Mucosa of descending colon (tissue), 3 donors: ENCODE data around the gene SPAAR. TPM values are rescaled to one million over a fixed set of nuclear protein-coding genes. Genes with fewer than 3 reads are reported as not detected.

Source experiments
- ATAC-seq: fragments of 200-7000 bp; cut with Tn5 transposase; one replicate; pipeline ENCODE4 v1.9.1; 2020; ENCODE audit warnings: mild to moderate bottlenecking, moderate library complexity
- DNase-seq, 3 donors: peaks; one replicate each; pipeline ENCODE4 v3.0.0-alpha.2; 2020
- H3K36me3 ChIP-seq: fragments of 200-600 bp; one replicate; pipeline ENCODE4 v1.8.0; 2021; ENCODE audit warnings: low read depth, mild to moderate bottlenecking
- H3K4me1 ChIP-seq: fragments of 200-600 bp; one replicate; pipeline ENCODE4 v1.8.0; 2021; ENCODE audit warnings: low read depth, mild to moderate bottlenecking
- H3K4me3 ChIP-seq: fragments of 200-600 bp; one replicate; pipeline ENCODE4 v1.8.0; 2021; ENCODE audit warnings: mild to moderate bottlenecking
- H3K9me3 ChIP-seq: fragments of 200-600 bp; one replicate; pipeline ENCODE4 v1.8.0; 2021; ENCODE audit warnings: mild to moderate bottlenecking
- intact Hi-C, 2 donors: fragments of 100-400 bp; cut with DNase I in 1 of 2; cut with micrococcal nuclease in 1 of 2; formaldehyde crosslinking; loops; one replicate each; pipeline versions ENCODE4 v1.11.0 to v1.11.1; 2022; cut with DNase I, micrococcal nuclease
- total RNA-seq, 3 donors: library from RNA; stranded (reverse); fragmentation: NEBNext Ultra II Directional in 2 of 3; extraction: Animal tissue kit (Norgen Biotek cat#: 25700) in 2 of 3; gene quantifications; one replicate each; pipeline versions ENCODE4 v1.2.1 to v1.2.4, GENCODE V29; 2021 to 2023
- TF ChIP-seq, protein P1 (sequence below): fragments of 200-600 bp; IDR thresholded peaks from one replicate; pipeline ENCODE4 v1.8.0; 2022; ENCODE audit warnings: antibody characterized with exemption, mild to moderate bottlenecking
- donor health status: DM: no; HTN: no; CAD: no; lungs with moderate emphysema.
- donor health status: DM: no; HTN: no; CAD: no.
- donor health status: DM: no; HTN: yes; CAD: no.

Gene SPAAR
- total RNA-seq, 3 donors from 2014 or later = 2.0 to 2.9 (median 2.0) TPM

DNA sequence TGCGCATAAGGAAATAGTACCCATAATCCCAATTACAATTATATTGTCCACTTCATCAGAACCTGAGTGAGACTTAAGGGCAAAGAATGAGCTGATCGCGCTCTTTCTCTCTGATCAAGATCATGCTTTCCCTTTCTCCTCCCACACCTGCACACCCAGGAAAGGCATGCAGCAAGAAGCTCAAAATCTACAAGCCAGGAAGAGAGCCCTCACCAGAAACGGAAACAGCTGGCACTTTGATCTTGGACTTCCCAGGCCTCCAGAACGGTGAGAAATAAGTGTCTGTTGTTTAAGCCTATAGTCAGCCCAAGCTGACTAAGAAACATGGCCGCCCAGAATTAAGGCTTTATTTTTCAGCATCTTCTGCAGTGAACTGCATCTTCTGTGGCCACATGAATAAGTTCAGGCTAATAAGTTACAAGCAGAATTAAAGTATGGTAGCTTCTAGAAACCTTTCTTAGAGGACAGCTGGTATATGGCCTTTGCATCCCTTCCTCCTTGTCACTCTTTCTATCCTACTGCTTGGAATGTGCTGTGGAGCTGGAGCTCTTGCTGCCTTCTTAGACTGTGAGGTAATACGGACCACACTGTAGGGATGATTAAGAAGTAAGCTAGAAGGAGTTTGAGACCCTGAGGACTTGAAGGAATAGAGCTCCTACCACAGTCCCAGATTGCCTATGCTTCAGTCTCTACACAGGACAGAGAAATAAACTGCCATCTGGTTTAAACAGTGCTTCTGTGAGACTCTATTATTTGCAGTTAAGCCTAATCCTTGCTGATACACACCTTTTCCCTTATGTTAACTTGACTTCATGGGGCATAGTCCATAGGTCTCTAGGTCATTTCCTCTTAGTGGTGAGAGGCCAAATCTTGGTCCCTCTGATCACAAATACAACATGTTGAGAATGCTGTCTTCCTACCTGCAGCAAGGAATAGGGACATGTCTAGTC, 31.4 kb downstream of the SPAAR start:
- H3K36me3 ChIP-seq = no peaks in the 10 kb centered on the region
- TF ChIP-seq, protein P1, sequence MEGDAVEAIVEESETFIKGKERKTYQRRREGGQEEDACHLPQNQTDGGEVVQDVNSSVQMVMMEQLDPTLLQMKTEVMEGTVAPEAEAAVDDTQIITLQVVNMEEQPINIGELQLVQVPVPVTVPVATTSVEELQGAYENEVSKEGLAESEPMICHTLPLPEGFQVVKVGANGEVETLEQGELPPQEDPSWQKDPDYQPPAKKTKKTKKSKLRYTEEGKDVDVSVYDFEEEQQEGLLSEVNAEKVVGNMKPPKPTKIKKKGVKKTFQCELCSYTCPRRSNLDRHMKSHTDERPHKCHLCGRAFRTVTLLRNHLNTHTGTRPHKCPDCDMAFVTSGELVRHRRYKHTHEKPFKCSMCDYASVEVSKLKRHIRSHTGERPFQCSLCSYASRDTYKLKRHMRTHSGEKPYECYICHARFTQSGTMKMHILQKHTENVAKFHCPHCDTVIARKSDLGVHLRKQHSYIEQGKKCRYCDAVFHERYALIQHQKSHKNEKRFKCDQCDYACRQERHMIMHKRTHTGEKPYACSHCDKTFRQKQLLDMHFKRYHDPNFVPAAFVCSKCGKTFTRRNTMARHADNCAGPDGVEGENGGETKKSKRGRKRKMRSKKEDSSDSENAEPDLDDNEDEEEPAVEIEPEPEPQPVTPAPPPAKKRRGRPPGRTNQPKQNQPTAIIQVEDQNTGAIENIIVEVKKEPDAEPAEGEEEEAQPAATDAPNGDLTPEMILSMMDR = no peak
- intact Hi-C loops = no loop called here
- ATAC-seq = peak; percentile 64
- H3K9me3 ChIP-seq = no peaks in the 10 kb centered on the region
- H3K4me1 ChIP-seq = peaks cover 22% of the 10 kb centered on the region
- DNase-seq = no peak
- no peak overlapping the region for H3K4me3 ChIP-seq

DNA sequence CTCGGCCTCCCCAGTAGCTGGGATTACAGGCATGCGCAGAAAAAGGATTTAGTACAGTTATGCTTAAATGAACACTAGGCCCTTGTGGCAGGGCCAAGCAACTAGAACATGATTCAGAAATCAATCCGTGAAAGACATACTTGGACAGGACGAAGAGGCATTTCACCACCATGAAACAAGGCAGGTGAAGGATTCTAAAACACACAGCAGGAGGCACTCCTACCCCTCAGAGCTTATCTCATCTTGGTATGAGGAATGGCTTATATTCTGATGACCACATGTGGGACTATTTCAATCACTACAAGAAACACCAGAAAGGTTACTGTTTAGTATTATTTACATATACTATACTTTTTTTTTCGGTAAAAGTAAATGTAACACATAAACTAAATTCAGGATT, 33.0 kb downstream of the SPAAR start:
- no peak for ATAC-seq
- H3K4me1 ChIP-seq = peaks cover 26% of the 10 kb centered on the region
- TF ChIP-seq, protein P1 = no peak
- H3K4me3 ChIP-seq = no peak overlapping the region
- intact Hi-C loops = no loop called here
- DNase-seq = no peak
- H3K9me3 ChIP-seq = no peaks in the 10 kb centered on the region
- H3K36me3 ChIP-seq = no peaks in the 10 kb centered on the region

DNA sequence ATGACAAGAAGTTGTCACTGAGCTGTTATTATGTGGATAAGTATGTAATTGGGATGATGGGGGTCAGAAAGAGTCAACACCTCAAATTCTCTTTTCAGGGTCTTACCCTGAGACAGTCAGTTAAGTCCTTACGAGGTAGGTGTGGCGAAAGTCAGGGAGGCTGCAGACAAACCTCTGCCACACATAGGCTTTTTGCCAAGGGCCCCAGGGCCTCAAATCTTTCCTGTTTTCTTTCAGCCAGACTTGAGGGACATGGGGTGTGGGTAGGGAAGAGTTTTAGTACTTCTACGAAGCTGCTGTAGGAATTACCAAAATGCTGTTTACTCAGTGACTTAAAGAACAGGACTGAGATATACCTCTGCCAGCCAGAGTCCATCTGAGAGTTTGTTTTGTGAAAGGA, 34.9 kb downstream of the SPAAR start:
- ATAC-seq (peak; percentile 15), DNase-seq (peak in 1 of 3 donors; percentile 56)
- Histone ChIP-seq H3K4me1 (peaks cover 26% of the 10 kb centered on the region), H3K9me3 (no peaks in the 10 kb centered on the region), H3K4me3 (no peak overlapping the region), H3K36me3 (no peaks in the 10 kb centered on the region)
- TF ChIP-seq, protein P1 = no peak
- intact Hi-C loops = no loop called here

DNA sequence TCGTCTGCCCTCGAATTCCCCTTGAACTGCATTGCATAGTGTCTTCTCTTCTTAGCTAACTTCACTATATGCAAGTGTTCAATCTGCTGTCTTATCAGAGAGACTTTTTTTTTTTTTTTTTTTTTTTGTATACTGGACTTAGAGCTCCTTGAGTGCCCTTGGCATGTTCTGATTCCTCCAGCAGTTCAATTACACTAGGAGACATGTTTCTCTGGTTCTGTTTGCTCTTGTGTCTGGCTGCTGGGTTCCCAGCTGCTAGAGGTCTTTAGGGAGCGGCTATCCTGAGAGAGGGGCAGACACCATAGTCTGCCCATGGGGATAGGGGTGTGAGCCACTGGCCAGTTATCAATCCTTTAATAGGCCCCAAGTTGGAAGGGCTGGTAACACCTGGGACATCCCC, 35.6 kb downstream of the SPAAR start:
- no peaks in the 10 kb centered on the region for H3K36me3 ChIP-seq
- H3K4me1 ChIP-seq = peaks cover 32% of the 10 kb centered on the region
- H3K9me3 ChIP-seq = no peaks in the 10 kb centered on the region
- ATAC-seq (no peak), DNase-seq (no peak)
- H3K4me3 ChIP-seq = no peak overlapping the region
- TF ChIP-seq, protein P1 = no peak
- intact Hi-C loops = loop anchor here (5.0 kb wide), 2 partner anchors 38 to 43 kb away; partner anchors contain the start of genes HRCT1 (in 1 of the 2) and SPAAR (in 1 of the 2)

DNA sequence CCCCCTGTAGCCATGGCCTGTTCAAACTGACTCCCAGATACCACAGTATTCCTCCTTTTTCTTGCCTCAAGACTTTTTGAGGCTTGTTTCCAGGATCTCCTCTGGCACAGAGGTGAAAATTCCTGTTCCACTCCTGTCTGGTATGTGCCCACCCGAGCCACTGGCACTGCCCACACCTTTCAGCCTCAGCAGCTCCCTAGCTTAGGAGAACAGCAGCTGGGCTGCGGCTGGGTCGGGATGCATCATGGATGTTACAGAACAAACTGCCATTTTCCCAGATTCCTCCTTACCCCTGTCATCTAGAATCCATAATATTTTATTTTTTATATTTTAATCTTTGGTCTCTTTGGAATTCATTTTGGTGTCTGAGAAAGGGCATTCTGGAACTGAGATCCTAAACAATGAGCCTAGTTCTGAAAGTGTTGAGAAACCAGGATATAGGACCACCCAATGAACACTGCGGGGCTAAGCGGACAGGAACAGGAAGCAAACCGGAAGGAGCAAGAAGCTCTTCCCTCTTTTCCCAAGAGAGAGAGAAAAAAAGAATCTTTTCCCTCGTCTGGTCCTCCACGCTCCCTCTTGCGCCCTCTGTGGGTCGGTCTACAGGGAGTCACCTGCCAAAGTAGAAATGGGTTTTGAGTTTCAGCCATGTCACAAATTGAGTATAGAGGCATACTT, 36.2 kb downstream of the SPAAR start:
- Histone ChIP-seq H3K9me3 (no peaks in the 10 kb centered on the region), H3K36me3 (no peaks in the 10 kb centered on the region), H3K4me1 (peaks cover 32% of the 10 kb centered on the region), H3K4me3 (no peak overlapping the region)
- peak; percentile 62 for ATAC-seq
- TF ChIP-seq, protein P1 = peak; percentile 61
- intact Hi-C loops = loop anchor here (5.0 kb wide), 2 partner anchors 38 to 43 kb away; partner anchors contain the start of genes HRCT1 (in 1 of the 2) and SPAAR (in 1 of the 2)
- peak; percentile 83 to 88 (median 87) for DNase-seq
